Neural cell (in vitro differentiated cells): ENCODE results near the gene GRIA1. TPM values are rescaled to one million over a fixed set of nuclear protein-coding genes. Genes with fewer than 3 reads are reported as not detected.

Experiments
- H2AFZ ChIP-seq: fragments of 200-600, 300-800 bp; sonication (generic), shearing (Covaris generic); 2 replicates; pipeline ENCODE4 v1.6.0; 2014; ENCODE audit warnings: low read depth, mild to moderate bottlenecking, antibody characterized with exemption, low read length, moderate library complexity
- H3F3A ChIP-seq: fragments of 200-600 bp; shearing (Covaris generic); 2 replicates; pipeline ENCODE4 v1.6.1; 2016; ENCODE audit warnings: mild to moderate bottlenecking, moderate library complexity, mixed read lengths, antibody characterized with exemption, low read length; ENCODE audit not compliant: insufficient read depth, poor library complexity, severe bottlenecking
- H3K27ac ChIP-seq: fragments of 200-600, 300-800 bp; sonication (generic), shearing (Covaris generic); 2 replicates; pipeline ENCODE4 v1.5.1; 2014; ENCODE audit warnings: mild to moderate bottlenecking, low read length, moderate library complexity
- H3K27me3 ChIP-seq: fragments of 300-800, 200-600 bp; sonication (generic), shearing (Covaris generic); 2 replicates; pipeline ENCODE4 v1.6.0; 2014; ENCODE audit warnings: mild to moderate bottlenecking, low read depth, low read length, moderate library complexity; ENCODE audit not compliant: insufficient read depth
- H3K36me3 ChIP-seq: fragments of 300-800, 200-600 bp; sonication (generic), shearing (Covaris generic); 2 replicates; pipeline ENCODE4 v1.5.1; 2014; ENCODE audit warnings: mild to moderate bottlenecking, antibody characterized with exemption, low read length, moderate library complexity; ENCODE audit not compliant: insufficient read depth
- H3K4me2 ChIP-seq: fragments of 300-800, 200-600 bp; sonication (generic), shearing (Covaris generic); 2 replicates; pipeline ENCODE4 v1.6.0; 2014; ENCODE audit warnings: mild to moderate bottlenecking, low read length
- H3K4me3 ChIP-seq: fragments of 300-800, 200-600 bp; sonication (generic), shearing (Covaris generic); 2 replicates; pipeline ENCODE4 v1.5.1; 2014; ENCODE audit warnings: mild to moderate bottlenecking, low read length, moderate library complexity
- H3K79me2 ChIP-seq: fragments of 200-600 bp; shearing (Covaris generic); replicated peaks from 2 replicates; pipeline ENCODE4 v1.6.0; 2014; ENCODE audit warnings: mild to moderate bottlenecking, low read length, moderate library complexity; ENCODE audit not compliant: insufficient read depth
- H3K9ac ChIP-seq: fragments of 300-800, 200-600 bp; sonication (generic), shearing (Covaris generic); 2 replicates; pipeline ENCODE4 v1.6.1; 2016; ENCODE audit warnings: mild to moderate bottlenecking, low read length, mixed read lengths
- H3K9me2 ChIP-seq: fragments of 200-600 bp; shearing (Covaris generic); 2 replicates; pipeline ENCODE4 v1.6.1; 2016; ENCODE audit warnings: mild to moderate bottlenecking, low read length, mixed read lengths; ENCODE audit not compliant: insufficient read depth
- H3K9me3 ChIP-seq: fragments of 200-600, 300-800 bp; sonication (generic), shearing (Covaris generic); 2 replicates; pipeline ENCODE4 v1.6.1; 2016; ENCODE audit warnings: mild to moderate bottlenecking, mixed run types, low read length, moderate library complexity, mixed read lengths
- H4K20me1 ChIP-seq: fragments of 200-600 bp; shearing (Covaris generic); 2 replicates; pipeline ENCODE4 v1.6.1; 2016; ENCODE audit warnings: mild to moderate bottlenecking, mixed run types; ENCODE audit not compliant: insufficient read depth
- EP300 ChIP-seq: fragments of 450-650 bp; conservative IDR thresholded peaks from 2 replicates; pipeline ENCODE4 v1.6.1; 2014; ENCODE audit warnings: antibody characterized with exemption, mild to moderate bottlenecking, moderate library complexity; ENCODE audit not compliant: poor library complexity, severe bottlenecking
- EZH2 ChIP-seq: fragments of 200-600, 300-800 bp; shearing (Covaris generic), sonication (generic); IDR thresholded peaks from 2 replicates; pipeline ENCODE4 v1.6.1; 2014; ENCODE audit warnings: antibody characterized with exemption, low read length, borderline replicate concordance, mild to moderate bottlenecking; ENCODE audit not compliant: insufficient read depth, poor library complexity, severe bottlenecking
- MXI1 ChIP-seq: fragments of 450-650 bp; conservative IDR thresholded peaks from 2 replicates; pipeline ENCODE4 v1.6.1; 2014; ENCODE audit warnings: antibody characterized with exemption, mild to moderate bottlenecking; ENCODE audit not compliant: poor library complexity, severe bottlenecking
- POLR2AphosphoS5 ChIP-seq: IDR thresholded peaks from 2 replicates; pipeline ENCODE4 v1.6.1; 2012
- RAD21 ChIP-seq: fragments of 450-650 bp; conservative IDR thresholded peaks from 2 replicates; pipeline ENCODE4 v1.6.1; 2014; ENCODE audit warnings: antibody characterized with exemption, mild to moderate bottlenecking, moderate library complexity
- REST ChIP-seq: IDR thresholded peaks from 2 replicates; pipeline ENCODE4 v1.6.1; 2012; ENCODE audit warnings: borderline replicate concordance
- SMC3 ChIP-seq: fragments of 450-650 bp; conservative IDR thresholded peaks from 2 replicates; pipeline ENCODE4 v1.6.1; 2014; ENCODE audit warnings: antibody characterized with exemption, mild to moderate bottlenecking, moderate library complexity; ENCODE audit not compliant: poor library complexity
- TAF1 ChIP-seq: IDR thresholded peaks from 2 replicates; pipeline ENCODE4 v1.6.1; 2012; ENCODE audit warnings: low read depth
- polyA plus RNA-seq: library from polyadenylated mRNA; depleted of rRNA; stranded (reverse); fragments of >200 nt; gene quantifications from 2 replicates; pipeline ENCODE4 v1.2.3, GENCODE V29; 2014
- TF ChIP-seq, protein P1 (sequence below): fragments of 450-650 bp; IDR thresholded peaks from 2 replicates; pipeline ENCODE4 v1.5.1; 2014; ENCODE audit warnings: antibody characterized with exemption, mild to moderate bottlenecking, moderate library complexity; ENCODE audit not compliant: poor library complexity, severe bottlenecking

Gene GRIA1
- polyA plus RNA-seq, 1 donor from 2014 or later: 59.6 TPM

GRCh38 chr5:153459051-153459743 is 31.3 kb upstream of the GRIA1 start:
- H3K27ac ChIP-seq: peak overlapping the region; percentile 33
- H3K36me3 ChIP-seq: no peaks in the 10 kb centered on the region
- H3K9me2 ChIP-seq: no peaks in the 10 kb centered on the region
- H3K4me3 ChIP-seq: no peak overlapping the region
- TF ChIP-seq SMC3 (no peak), EP300 (no peak), MXI1 (no peak), TAF1 (no peak), POLR2AphosphoS5 (no peak), RAD21 (no peak), REST (no peak), EZH2 (no peak)
- TF ChIP-seq, protein P1, sequence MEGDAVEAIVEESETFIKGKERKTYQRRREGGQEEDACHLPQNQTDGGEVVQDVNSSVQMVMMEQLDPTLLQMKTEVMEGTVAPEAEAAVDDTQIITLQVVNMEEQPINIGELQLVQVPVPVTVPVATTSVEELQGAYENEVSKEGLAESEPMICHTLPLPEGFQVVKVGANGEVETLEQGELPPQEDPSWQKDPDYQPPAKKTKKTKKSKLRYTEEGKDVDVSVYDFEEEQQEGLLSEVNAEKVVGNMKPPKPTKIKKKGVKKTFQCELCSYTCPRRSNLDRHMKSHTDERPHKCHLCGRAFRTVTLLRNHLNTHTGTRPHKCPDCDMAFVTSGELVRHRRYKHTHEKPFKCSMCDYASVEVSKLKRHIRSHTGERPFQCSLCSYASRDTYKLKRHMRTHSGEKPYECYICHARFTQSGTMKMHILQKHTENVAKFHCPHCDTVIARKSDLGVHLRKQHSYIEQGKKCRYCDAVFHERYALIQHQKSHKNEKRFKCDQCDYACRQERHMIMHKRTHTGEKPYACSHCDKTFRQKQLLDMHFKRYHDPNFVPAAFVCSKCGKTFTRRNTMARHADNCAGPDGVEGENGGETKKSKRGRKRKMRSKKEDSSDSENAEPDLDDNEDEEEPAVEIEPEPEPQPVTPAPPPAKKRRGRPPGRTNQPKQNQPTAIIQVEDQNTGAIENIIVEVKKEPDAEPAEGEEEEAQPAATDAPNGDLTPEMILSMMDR: no peak
- no peaks in the 10 kb centered on the region for H3K79me2 ChIP-seq
- no peaks in the 10 kb centered on the region for H3K9me3 ChIP-seq
- no peak overlapping the region for H2AFZ ChIP-seq
- H3K9ac ChIP-seq: no peak overlapping the region
- H4K20me1 ChIP-seq: no peaks in the 10 kb centered on the region
- H3K4me2 ChIP-seq: no peak overlapping the region
- no peaks in the 10 kb centered on the region for H3F3A ChIP-seq
- no peaks in the 10 kb centered on the region for H3K27me3 ChIP-seq

GRCh38 chr5:153460421-153460820 is 30.0 kb upstream of the GRIA1 start:
- H3K9me2 ChIP-seq: no peaks in the 10 kb centered on the region
- H2AFZ ChIP-seq: no peak overlapping the region
- H3K27me3 ChIP-seq: no peaks in the 10 kb centered on the region
- H3K79me2 ChIP-seq: no peaks in the 10 kb centered on the region
- H4K20me1 ChIP-seq: no peaks in the 10 kb centered on the region
- no peaks in the 10 kb centered on the region for H3K36me3 ChIP-seq
- TF ChIP-seq MXI1 (no peak), EP300 (no peak), EZH2 (no peak), RAD21 (no peak), SMC3 (no peak), POLR2AphosphoS5 (no peak), REST (no peak), TAF1 (no peak)
- TF ChIP-seq, protein P1: no peak
- H3K4me3 ChIP-seq: no peak overlapping the region
- no peaks in the 10 kb centered on the region for H3K9me3 ChIP-seq
- no peak overlapping the region for H3K4me2 ChIP-seq
- H3K27ac ChIP-seq: no peak overlapping the region
- H3F3A ChIP-seq: no peaks in the 10 kb centered on the region
- H3K9ac ChIP-seq: no peak overlapping the region
